Panc1 (cell line): ENCODE data around the gene HK2. TPM values are rescaled to one million over a fixed set of nuclear protein-coding genes. Genes with fewer than 3 reads are reported as not detected.
"Not testable (repeated sequence)": the region's sequence is repeated elsewhere in the genome, so short reads cannot be mapped to it uniquely, and the experiment has no call there.

Experiments
- ATAC-seq: fragments of 200-7000 bp; cut with Tn5 transposase; 2 replicates; pipeline ENCODE4 v1.9.1; 2020; ENCODE audit warnings: mild to moderate bottlenecking, moderate library complexity
- BruUV-seq: library from RNA; stranded (reverse); fragments of 400-500 nt; replicated peaks from 2 replicates; lab custom pipeline; 2021; lab: Mats Ljungman, UMichigan
- CTCF ChIA-PET: fragments of 300-600 bp; sonication (Branson Sonifier 250); formaldehyde crosslinking; loops from one replicate; lab custom pipeline; 2022; ENCODE audit warnings: antibody characterized with exemption; lab: Charles Lee
- POLR2A ChIA-PET: fragments of 300-600 bp; sonication (Branson Sonifier 250); formaldehyde crosslinking; loops from one replicate; lab custom pipeline; 2022; ENCODE audit warnings: antibody characterized with exemption; lab: Charles Lee
- DNase-seq: peaks from one replicate; pipeline ENCODE4 v3.0.0-alpha.2; 2010; ENCODE audit warnings: low read depth, low spot score
- H3K27ac ChIP-seq: 2 replicates; pipeline ENCODE4 v1.5.1; 2011; ENCODE audit warnings: mild to moderate bottlenecking, low read length, inconsistent platforms
- H3K27me3 ChIP-seq: fragments of 200-500 bp; sonication (Bioruptor generic); 2 replicates; pipeline ENCODE4 v1.6.0; 2014; ENCODE audit warnings: low read length, inconsistent platforms; ENCODE audit not compliant: control insufficient read depth, insufficient read depth
- H3K36me3 ChIP-seq: fragments of 200-500 bp; sonication (Bioruptor generic); 2 replicates; pipeline ENCODE4 v1.5.1; 2014; ENCODE audit warnings: inconsistent platforms, mild to moderate bottlenecking, low read length, moderate library complexity; ENCODE audit not compliant: control insufficient read depth, insufficient read depth
- H3K4me1 ChIP-seq: 2 replicates; pipeline ENCODE4 v1.5.1; 2011; ENCODE audit warnings: inconsistent platforms, mild to moderate bottlenecking, low read length, moderate library complexity; ENCODE audit not compliant: control insufficient read depth, insufficient read depth
- H3K4me3 ChIP-seq, 2 experiments: 2 replicates each; pipeline ENCODE4 v1.5.1; 2011 to 2012; ENCODE audit warnings: low read depth in 2 of 2, low read length in 2 of 2, mild to moderate bottlenecking in 2 of 2, inconsistent platforms in 1 of 2, moderate library complexity in 1 of 2
- H3K9me3 ChIP-seq: fragments of 200-500 bp; sonication (Bioruptor generic); 2 replicates; pipeline ENCODE4 v1.5.1; 2014; ENCODE audit warnings: low read depth, mild to moderate bottlenecking, inconsistent platforms, low read length, moderate library complexity; ENCODE audit not compliant: control insufficient read depth, insufficient read depth
- CTCF ChIP-seq: fragments of 450-650 bp; IDR thresholded peaks from 2 replicates; pipeline ENCODE4 v1.5.1; 2017; ENCODE audit warnings: mild to moderate bottlenecking
- POLR2AphosphoS5 ChIP-seq: IDR thresholded peaks from 2 replicates; pipeline ENCODE4 v1.6.1; 2012; ENCODE audit warnings: mild to moderate bottlenecking, low read depth, low read length, moderate library complexity
- REST ChIP-seq, 2 experiments: IDR thresholded peaks; 2 replicates each; pipeline ENCODE4 v1.6.1; 2011 to 2012; ENCODE audit warnings: low read depth in 2 of 2, control low read depth in 1 of 2, low read length in 1 of 2, mild to moderate bottlenecking in 1 of 2, moderate library complexity in 1 of 2; ENCODE audit not compliant: insufficient read depth in 1 of 2
- SIN3A ChIP-seq: IDR thresholded peaks from 2 replicates; pipeline ENCODE4 v1.6.1; 2012; ENCODE audit warnings: low read depth, mild to moderate bottlenecking, low read length, moderate library complexity, borderline replicate concordance; ENCODE audit not compliant: insufficient read depth
- TCF7L2 ChIP-seq: IDR thresholded peaks from 2 replicates; pipeline ENCODE4 v1.6.1; 2011; ENCODE audit warnings: mild to moderate bottlenecking, low read depth, low read length, inconsistent platforms
- in situ Hi-C: cut with HindIII; loops from 2 replicates; pipeline ENCODE4 v1.10.0; 2016; ENCODE audit warnings: low sequenced_read_pairs, low pct_unique_long_range_greater_than_20kb
- intact Hi-C: fragments of 100-400 bp; cut with micrococcal nuclease; formaldehyde crosslinking; loops from one replicate; pipeline ENCODE4 v1.10.0; 2022; ENCODE audit not compliant: unreplicated experiment
- total RNA-seq: library from RNA; stranded (reverse); gene quantifications from one replicate; pipeline ENCODE4 v1.2.1, GENCODE V29; 2021; ENCODE audit not compliant: unreplicated experiment

The HK2 gene
- total RNA-seq, 1 experiment from 2014 or later, result 1.7 TPM

- H3K4me1 ChIP-seq, result no peaks in the 10 kb centered on the region
- DNase-seq, result no peak
- ChIA-PET CTCF (no interaction called here), POLR2A (no interaction called here)
- TF ChIP-seq CTCF (no peak), TCF7L2 (no peak), REST (IDR thresholded peaks at IDR 0.05; ENCODE audit: insufficient read depth in 1 of 2, low read depth in 2 of 2, low read length in 1 of 2) (no peak), POLR2AphosphoS5 (no peak), SIN3A (no peak)
- ATAC-seq, result no peak
- H3K36me3 ChIP-seq, result no peaks in the 10 kb centered on the region
- H3K9me3 ChIP-seq, result no peaks in the 10 kb centered on the region
- no peak overlapping the region for H3K4me3 ChIP-seq
- BruUV-seq, result no TSS peak
- intact Hi-C loops, result no loop called here
- no peaks in the 10 kb centered on the region for H3K27me3 ChIP-seq
- in situ Hi-C loops, result no loop called here
- no peak overlapping the region for H3K27ac ChIP-seq
Observed at GRCh38 chr2:74896232-74896631, 62.3 kb downstream of the HK2 start.

- in situ Hi-C loops, DNase-seq, BruUV-seq, H3K27ac ChIP-seq, H3K36me3 ChIP-seq, H3K27me3 ChIP-seq, H3K9me3 ChIP-seq, H3K4me3 ChIP-seq, ATAC-seq, POLR2A ChIA-PET, intact Hi-C loops, H3K4me1 ChIP-seq: not testable (repeated sequence)
- CTCF ChIA-PET, result interaction anchor here (0.6 kb wide), 1 partner anchor 8 kb away, joined by 4 read pairs; no protein-coding TSS in a partner anchor
Observed at GRCh38 chr2:74900225-74900624, 66.3 kb downstream of the HK2 start.

- CTCF ChIA-PET, result no interaction called here
- H3K9me3 ChIP-seq, result no peaks in the 10 kb centered on the region
- intact Hi-C loops, result no loop called here
- no peak for TF ChIP-seq SIN3A
- no peak for TF ChIP-seq CTCF
- no peak for TF ChIP-seq POLR2AphosphoS5
- TF ChIP-seq TCF7L2, result no peak
- no peak for TF ChIP-seq REST (IDR thresholded peaks at IDR 0.05; ENCODE audit: insufficient read depth in 1 of 2, low read depth in 2 of 2, low read length in 1 of 2)
- no TSS peak for BruUV-seq
- DNase-seq (no peak), ATAC-seq (0 out of 2 replicates have a peak, but pooled peaks have one; percentile 38)
- POLR2A ChIA-PET, result no interaction called here
- H3K27me3 ChIP-seq, result no peaks in the 10 kb centered on the region
- no peaks in the 10 kb centered on the region for H3K36me3 ChIP-seq
- no peak overlapping the region for H3K4me3 ChIP-seq
- no peaks in the 10 kb centered on the region for H3K4me1 ChIP-seq
- no peak overlapping the region for H3K27ac ChIP-seq
- in situ Hi-C loops, result no loop called here
Observed at GRCh38 chr2:74902281-74902860, 68.4 kb downstream of the HK2 start.
